ENCODE results near the gene PTPN1. TPM values are rescaled to one million over a fixed set of nuclear protein-coding genes. Genes with fewer than 3 reads are reported as not detected.

PTPN1 gene
- total RNA-seq, 1 donor from 2014 or later = 26.0 TPM

- DNase-seq (ENCODE audit: low spot score, unreplicated experiment) = no peak
- no peaks in the 10 kb centered on the region for H3K4me1 Mint-ChIP-seq (ENCODE audit: low read depth)
- H3K4me3 Mint-ChIP-seq (ENCODE audit: low read depth) = no peak overlapping the region
- TF ChIP-seq CTCF (IDR thresholded peaks at IDR 0.05; ENCODE audit: unreplicated experiment) = no peak
- no peaks in the 10 kb centered on the region for H3K27me3 Mint-ChIP-seq
- no peak overlapping the region for H3K27ac Mint-ChIP-seq
- H3K9me3 Mint-ChIP-seq (ENCODE audit: low read depth) = no peaks in the 10 kb centered on the region
- H3K36me3 Mint-ChIP-seq (ENCODE audit: insufficient read depth) = no peaks in the 10 kb centered on the region
Observed at GRCh38 chr20:50601511-50602431, 91.6 kb downstream of the PTPN1 start.

- H3K4me3 Mint-ChIP-seq (ENCODE audit: low read depth) = no peak overlapping the region
- no peaks in the 10 kb centered on the region for H3K27me3 Mint-ChIP-seq
- no peak for DNase-seq (ENCODE audit: low spot score, unreplicated experiment)
- no peaks in the 10 kb centered on the region for H3K9me3 Mint-ChIP-seq (ENCODE audit: low read depth)
- TF ChIP-seq CTCF (IDR thresholded peaks at IDR 0.05; ENCODE audit: unreplicated experiment) = no peak
- no peak overlapping the region for H3K27ac Mint-ChIP-seq
- H3K36me3 Mint-ChIP-seq (ENCODE audit: insufficient read depth) = no peaks in the 10 kb centered on the region
- no peaks in the 10 kb centered on the region for H3K4me1 Mint-ChIP-seq (ENCODE audit: low read depth)
Observed at GRCh38 chr20:50602432-50603088, 92.4 kb downstream of the PTPN1 start.

- no peaks in the 10 kb centered on the region for H3K9me3 Mint-ChIP-seq (ENCODE audit: low read depth)
- TF ChIP-seq CTCF (IDR thresholded peaks at IDR 0.05; ENCODE audit: unreplicated experiment) = no peak
- H3K27me3 Mint-ChIP-seq = no peaks in the 10 kb centered on the region
- no peak for DNase-seq (ENCODE audit: low spot score, unreplicated experiment)
- H3K4me1 Mint-ChIP-seq (ENCODE audit: low read depth) = no peaks in the 10 kb centered on the region
- H3K27ac Mint-ChIP-seq = no peak overlapping the region
- H3K4me3 Mint-ChIP-seq (ENCODE audit: low read depth) = no peak overlapping the region
- no peaks in the 10 kb centered on the region for H3K36me3 Mint-ChIP-seq (ENCODE audit: insufficient read depth)
Observed at GRCh38 chr20:50604451-50604850, 94.3 kb downstream of the PTPN1 start.

GRCh38 chr20:50605136-50605535 is 95.0 kb downstream of the PTPN1 start:
- Mint-ChIP-seq H3K36me3 (ENCODE audit: insufficient read depth) (no peaks in the 10 kb centered on the region), H3K4me1 (ENCODE audit: low read depth) (no peaks in the 10 kb centered on the region), H3K27me3 (no peaks in the 10 kb centered on the region), H3K4me3 (ENCODE audit: low read depth) (no peak overlapping the region), H3K27ac (no peak overlapping the region), H3K9me3 (ENCODE audit: low read depth) (no peaks in the 10 kb centered on the region)
- no peak for DNase-seq (ENCODE audit: low spot score, unreplicated experiment)
- TF ChIP-seq CTCF (IDR thresholded peaks at IDR 0.05; ENCODE audit: unreplicated experiment) = no peak

- Mint-ChIP-seq H3K4me1 (ENCODE audit: low read depth) (no peaks in the 10 kb centered on the region), H3K36me3 (ENCODE audit: insufficient read depth) (no peaks in the 10 kb centered on the region), H3K27ac (no peak overlapping the region), H3K4me3 (ENCODE audit: low read depth) (no peak overlapping the region), H3K9me3 (ENCODE audit: low read depth) (no peaks in the 10 kb centered on the region), H3K27me3 (no peaks in the 10 kb centered on the region)
- DNase-seq (ENCODE audit: low spot score, unreplicated experiment) = no peak
- TF ChIP-seq CTCF (IDR thresholded peaks at IDR 0.05; ENCODE audit: unreplicated experiment) = no peak
Observed at GRCh38 chr20:50607436-50607835, 97.3 kb downstream of the PTPN1 start.
